ENCODE data around the gene ANK3.
A peak's percentile ranks its signal among the peaks of the same experiment; 100 is the strongest.

Gene ANK3

DNA sequence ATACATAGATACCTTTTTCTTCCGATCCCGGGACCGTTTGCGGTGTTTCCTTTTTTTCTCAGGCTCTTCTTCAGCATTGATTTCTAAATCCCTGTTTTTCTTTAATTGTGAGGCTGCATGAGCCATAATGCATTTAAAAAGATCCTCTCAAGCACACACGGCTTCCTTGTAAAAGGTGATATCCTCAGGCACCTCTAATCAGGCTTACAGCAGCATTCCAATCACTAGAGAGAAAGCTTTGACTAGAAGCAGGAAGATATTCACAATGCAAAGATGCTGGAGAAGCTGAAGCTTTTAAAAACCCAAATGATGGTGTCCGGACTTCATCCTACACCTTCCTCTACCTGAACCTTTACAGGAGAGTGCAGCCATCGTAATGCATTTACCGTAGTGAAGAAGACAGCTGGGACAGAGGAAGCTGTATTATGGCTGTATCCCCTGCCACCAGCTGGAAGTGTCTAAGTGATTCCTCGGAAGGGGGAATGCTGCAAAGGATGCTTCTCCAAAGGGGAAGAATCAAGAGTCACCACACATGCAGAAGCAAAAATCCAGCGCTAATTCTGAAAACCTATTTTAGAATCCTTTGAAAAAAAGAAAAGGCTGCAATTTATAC is at the start of gene ANK3:
Gene ANK3, minus strand, starts transcription at position 463 of the 613 bp plus-strand sequence. Its CDS starts 337 bp downstream, at position 126.
- DNase-seq, result no peak

DNA sequence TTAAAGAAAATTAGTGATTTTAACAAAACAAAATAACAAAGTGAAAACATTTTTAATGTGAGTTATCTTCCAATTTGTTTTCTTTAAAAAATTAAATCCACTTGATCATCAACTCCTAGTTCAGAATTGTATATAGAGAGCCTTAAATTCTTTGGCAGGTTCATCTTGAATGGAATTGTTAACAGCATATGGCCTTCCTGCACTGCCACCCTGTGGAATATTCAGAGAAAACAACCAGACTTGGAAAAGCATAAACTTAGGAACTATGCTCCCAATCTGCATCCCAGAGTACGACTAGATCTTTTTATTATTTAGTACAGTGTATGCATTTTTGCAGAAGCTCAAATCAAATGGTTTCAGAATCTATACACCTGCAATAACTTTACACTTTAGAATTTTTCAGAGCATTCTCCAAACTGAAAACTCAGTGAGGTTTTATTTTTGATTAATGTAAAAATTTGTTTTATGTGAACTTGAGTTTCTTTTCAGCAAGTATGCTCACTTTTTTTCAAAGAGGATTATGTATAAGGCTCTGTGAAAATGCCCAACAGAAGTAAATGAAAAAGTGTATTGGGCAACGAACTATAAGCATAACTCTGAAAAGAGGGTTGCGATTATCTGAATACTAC is 44.9 kb upstream of the ANK3 start:
- peak; percentile 53 for DNase-seq

DNA sequence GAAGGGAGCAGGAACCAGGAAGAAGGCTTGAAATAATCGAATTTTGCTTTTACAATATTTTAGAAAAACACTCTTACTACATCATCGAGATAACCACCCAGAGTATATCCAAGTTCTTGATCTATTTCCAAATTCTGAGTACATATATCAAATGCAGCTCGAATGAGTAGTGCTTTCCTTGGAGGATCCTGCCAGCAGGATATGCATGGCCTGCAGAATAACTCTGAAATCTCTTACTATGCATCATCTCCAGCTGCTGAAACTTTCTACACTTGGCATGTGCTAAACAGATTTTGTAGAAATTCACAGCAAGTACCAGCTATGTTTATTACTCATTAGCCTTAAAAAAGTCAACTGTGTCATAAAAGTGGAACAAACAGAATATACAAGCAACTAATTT is 44.0 kb upstream of the ANK3 start:
- DNase-seq, result no peak

DNA sequence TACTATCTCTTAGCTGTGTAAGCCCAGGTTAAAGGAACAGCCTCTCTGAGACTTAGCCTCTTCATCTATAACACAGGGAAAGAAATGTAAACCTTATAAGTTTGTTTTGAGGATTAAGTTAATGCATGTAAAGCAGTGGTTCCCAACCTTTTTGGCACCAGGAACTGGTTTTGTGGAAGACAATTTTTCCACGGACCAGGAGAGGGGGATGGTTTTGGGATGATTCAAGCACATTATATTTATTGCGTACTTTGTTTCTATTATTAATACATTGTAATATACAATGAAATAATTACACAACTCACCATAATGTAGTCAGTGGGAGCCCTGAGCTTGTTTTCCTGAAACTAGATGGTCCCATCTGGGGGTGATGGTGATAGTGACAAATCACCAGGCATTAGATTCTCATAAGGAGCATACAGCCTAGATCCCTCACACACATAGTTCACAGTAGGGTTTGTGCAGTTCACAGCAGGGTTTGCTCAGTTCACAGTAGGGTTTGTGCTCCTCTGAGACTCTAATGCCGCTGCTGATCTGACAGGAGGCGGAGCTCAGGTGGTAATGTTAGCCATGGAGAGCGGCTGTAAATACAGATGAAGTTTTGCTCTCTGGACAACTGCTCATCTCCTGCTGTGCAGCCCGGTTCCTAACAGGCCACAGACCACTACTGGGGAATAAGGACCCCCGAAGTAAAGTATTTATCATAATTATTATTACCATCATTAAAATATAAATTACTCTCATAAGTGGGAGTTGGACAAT is 41.3 kb upstream of the ANK3 start:
- DNase-seq, result no peak

DNA sequence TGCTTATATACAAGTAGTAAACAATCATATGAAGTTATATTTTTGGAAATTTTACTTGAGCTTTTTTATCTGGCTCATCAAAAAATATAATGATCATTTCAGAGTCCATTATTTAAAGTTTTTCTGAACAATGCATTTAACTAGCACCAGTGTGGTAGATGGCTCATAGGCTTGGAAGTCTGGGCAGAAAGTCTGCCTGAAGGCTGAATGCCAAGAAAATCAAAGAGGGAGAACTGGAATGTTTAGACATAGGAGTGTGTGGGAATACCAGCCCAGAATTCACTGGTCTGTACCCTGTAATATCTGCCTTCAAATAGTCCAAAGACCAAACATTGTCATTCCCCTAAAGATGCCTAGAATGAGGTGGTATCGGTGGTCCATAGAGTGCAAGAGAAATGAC is 40.3 kb upstream of the ANK3 start:
- DNase-seq, result peak; percentile 32

DNA sequence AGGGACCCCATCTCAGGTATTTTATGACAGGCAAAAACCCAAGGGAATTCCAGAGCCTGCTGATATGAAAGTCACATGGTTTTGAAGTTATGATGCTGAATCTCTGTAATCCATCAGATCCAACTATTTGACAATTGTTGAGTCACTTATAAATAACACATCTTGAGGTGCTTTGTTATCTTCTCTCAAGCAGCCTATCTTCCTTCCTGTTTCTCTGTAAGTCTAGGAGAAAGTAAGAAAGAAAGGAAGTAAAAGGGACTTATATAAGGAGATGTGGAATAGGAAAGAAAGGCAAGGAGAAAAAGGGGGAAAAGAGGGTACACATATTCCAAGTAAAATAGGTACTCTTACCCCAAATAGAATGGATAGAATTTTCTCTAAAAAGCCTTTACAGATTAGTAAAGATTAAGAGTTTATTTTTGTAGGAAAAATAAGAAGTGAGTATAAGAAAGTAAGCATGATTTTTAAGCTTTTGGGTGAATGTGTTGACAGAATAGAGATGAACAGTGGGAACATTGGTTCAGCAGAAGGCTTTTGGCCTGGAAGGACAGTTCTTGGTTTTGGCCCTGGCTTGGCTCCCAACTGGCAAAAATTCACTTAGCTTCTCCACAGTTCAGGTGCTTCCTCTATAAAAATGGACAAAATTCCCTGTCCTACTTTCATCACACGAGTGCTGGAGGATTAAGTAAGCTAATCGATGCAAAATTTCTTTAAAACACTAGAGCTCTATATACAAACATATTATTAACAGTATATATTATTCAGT is 39.6 kb upstream of the ANK3 start:
- DNase-seq, result no peak

DNA sequence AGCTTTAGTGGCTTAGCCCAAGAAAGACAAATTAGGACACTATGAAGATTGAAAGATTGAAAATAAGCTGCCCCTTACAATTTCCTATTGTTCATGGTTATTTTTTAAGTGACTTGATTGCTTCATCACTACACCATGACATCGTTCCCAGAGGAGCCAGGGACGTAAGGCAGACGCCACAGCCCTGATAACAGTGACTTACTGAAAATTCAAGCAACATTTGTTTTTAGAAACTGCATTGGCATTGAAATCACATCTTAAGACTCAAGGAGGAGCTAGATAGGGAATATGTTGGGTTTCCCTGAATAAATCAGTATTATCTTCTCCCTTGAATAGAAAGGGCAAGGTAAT is 38.7 kb upstream of the ANK3 start:
- DNase-seq, result no peak

DNA sequence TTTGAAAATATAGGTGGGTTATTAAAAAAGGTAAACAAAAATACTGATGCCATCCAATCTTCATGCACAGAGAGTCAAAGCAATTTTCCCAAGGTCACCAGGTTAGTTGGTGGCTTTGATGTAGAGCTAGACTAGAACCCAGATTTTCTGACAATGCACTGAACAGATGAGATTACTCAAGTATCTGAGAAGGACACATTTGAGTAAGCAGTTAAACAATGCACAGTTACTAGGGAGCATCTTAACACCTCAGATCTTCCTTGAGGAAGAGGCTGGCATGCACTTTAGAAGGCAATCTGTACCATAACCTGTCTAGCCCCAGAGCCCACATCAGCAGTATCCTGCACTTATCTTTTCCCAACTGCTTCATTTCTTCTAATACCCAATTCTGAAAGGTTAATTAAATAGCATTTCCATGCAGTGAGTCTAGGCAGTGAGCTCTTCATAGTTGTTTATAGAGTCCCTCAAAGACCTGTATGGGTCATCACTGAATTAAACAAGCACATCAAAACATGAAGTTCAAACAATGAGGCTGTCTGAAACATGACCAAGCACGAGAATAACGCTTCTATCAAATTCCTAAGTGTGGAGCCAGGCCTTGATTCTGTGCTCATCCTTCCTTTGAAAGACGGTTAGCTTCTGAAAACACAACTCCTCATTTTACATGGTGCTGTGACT is 38.2 kb upstream of the ANK3 start:
- no peak for DNase-seq

DNA sequence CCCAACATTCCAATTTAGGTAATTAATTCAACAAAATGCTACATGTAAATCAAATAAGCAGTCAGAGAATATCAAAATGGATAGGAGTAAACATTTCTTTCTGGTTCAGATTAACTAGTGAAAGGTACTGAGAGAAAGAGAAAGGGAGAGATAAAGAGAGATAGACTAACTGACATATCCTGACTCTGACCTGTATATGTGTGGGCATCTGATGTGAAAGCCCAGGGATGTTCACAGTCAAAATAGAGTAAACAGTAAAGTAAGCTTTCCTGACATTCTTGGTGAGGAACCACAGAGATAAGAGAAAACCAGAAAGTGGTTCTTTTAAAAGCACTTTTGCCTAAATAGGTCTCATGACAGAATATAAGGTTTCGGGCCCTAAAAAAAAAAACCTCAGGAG is 37.5 kb upstream of the ANK3 start:
- no peak for DNase-seq

DNA sequence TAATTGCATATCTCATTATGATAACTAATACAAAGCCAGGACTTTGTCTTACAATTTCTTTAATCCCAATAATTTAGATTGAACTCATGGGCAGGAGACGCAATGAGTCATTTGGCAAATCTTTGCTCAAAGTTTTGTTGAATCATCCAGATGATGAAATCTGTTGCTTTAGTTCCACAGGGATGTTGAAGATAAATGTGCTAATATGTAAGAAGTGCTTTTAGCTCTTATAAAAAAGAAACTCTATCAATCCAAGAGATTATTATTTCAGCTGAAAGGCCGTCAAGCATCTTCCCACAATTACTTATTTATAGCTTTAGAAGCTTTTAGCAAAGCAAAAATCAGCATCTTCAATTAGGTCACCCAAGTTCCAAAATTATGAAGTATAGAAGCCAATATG is 36.8 kb upstream of the ANK3 start:
- DNase-seq, result no peak

DNA sequence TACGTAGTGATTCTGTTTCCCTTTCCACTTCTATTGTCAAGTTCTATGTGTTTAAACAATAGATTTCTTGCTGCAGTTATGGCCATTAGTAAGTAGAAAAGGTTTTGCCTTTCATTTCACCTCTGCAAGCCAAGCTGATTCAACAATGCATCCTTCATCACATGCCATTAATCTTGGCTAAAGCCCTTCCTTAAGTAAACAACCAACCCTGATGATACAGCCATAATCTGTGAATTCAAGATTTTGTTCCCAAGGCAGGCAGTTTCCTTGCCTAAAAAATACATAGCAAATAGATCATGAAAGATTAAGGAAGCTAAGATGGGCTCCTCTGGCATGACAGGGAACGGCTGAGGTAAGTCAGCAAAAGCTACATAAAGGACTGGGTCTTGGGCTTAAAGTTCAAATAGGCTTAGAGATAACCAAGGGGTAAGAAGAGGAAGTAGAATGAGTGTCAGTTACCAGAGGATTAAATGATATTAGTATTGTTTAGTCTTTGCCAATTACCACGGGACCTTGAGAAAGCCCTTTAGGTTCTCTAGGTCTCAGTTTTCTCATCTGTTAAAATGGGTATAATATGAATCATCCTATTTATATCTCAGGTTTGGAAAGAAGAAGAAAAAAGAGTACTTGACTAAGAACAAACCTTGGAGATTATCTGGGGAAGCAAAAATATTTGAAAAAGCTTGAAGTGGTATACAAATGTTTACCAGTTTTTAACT is 35.9 kb upstream of the ANK3 start:
- DNase-seq, result no peak

DNA sequence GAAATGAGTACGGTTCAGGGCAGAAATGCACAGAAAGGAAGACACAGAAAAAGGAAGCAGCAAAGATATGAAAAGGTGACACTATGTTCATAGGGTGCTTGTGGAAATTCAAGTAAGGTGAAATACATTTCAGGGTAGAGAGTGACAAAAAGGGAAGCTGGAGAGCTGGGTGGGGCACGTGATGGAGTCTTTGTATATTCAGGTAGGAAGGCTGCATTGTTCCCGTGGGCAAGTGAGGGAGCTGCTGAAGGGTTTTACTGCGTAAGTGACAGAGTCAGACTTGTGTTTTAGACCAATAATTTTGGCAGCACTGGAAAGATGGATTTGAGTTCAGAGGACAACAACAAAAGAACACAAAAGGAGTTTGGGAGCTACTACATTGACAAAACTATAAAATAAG is 35.3 kb upstream of the ANK3 start:
- no peak for DNase-seq

DNA sequence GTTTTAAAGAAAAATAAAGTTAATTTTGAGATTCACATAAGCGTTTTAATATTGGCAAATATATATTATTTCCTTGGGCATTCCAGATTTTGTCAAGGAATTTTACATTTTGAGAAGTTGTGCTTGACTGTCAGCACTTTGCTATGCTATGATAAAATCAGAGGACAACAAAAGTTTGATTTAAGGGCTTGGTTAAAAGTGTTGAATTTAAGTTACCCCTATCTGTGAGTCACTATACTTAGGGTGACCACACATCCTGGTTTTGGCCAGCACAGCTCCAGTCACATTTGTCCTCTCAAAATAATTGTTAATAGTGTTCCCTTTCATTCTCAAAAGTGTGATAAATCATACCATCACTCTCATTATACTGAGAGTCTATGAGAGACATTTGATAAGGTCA is 34.2 kb upstream of the ANK3 start:
- no peak for DNase-seq

DNA sequence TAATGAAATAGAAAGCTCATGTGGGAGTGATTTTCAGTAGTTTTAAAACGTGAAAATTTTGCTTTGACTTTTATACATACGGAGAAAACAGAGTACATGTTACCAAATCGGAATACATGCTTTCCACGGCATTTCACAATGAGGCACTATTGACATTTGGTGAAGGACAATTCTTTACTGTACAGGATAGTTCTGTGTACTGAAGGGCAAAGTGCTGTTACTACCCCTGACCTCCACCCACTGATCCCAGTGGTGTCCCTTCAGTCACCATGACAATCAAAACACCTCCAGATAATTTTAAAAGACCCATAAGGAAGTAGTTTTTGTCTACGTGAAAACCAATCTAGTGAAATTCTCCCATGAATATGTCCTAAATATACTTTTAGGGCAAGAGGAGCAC is 33.1 kb upstream of the ANK3 start:
- no peak for DNase-seq

DNA sequence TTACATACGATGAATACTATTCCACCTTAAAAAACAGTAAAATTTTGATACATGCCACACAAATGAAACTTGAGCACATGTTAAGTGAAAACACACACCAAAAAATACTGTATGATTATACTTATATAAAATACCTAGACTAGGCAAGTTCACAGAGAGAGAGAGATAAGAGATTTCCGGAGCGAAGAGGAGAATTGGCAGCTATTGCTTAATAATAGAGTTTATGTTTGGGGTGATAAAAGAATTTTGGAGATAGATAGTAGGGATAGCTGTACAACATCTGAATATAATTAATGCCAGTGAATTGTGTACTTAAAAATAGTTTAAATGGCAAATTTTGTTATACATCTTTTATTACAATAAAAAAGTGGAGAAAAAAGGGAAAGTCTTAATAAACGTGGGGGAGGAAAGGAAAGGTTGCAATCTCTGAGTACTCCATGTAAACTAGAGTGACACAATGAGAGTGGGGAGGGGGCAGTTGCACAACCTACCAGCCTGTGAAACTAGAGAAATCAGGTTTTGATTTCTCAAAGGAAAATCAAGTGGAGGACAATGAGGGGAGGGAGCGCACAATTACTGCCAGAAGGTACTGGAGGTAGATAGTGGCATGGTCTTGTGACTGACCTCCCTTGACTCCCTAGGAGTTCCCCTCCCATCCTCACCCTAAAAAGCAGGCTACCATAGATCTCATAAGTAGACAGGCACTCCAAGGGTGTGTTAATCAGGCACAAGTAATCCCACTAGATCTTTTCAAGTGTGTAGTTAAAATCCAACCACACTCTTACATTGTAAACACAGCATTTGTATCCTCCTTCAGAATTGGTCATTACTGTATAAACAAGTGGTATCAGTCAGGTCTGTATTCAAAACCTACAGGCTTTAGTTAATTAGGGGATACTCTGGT is 31.6 kb upstream of the ANK3 start:
- no peak for DNase-seq

DNA sequence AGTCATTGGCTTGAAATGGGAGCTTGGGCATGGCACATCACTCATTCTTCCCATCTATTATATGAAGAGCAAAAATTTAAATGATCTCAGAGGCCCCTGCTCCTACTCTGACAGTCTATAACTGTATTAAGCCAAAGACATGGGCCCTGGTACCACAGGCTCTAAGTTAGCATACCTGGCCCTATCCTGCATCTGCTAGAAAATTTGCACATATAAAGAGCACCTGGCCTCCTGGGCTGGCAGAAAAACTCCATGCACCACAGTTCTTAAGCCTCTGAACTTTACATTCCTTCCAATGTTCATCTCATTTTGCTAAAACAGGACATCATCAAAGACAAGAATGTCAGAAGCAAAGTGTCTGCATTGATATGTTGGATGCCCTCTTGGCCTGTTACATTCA is 29.6 kb upstream of the ANK3 start:
- DNase-seq, result no peak

DNA sequence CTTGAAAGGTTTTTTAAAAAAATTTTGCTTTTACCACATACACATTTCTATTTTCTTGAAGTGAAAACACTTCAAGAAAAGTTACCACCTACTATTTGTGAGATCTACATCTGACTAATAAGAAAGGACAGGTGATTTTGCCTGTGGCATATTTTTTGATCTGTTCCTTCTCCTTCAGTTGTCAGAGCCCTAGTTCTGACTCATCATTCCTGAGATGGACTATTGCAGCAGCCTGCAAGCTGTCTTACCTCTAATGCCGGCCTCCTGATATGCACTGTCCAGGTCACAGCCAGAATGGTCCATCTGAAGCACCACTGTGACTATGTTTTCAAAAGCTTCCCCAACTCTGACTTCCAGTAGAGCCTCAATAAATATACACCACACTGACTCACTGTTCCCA is 28.2 kb upstream of the ANK3 start:
- DNase-seq, result no peak

DNA sequence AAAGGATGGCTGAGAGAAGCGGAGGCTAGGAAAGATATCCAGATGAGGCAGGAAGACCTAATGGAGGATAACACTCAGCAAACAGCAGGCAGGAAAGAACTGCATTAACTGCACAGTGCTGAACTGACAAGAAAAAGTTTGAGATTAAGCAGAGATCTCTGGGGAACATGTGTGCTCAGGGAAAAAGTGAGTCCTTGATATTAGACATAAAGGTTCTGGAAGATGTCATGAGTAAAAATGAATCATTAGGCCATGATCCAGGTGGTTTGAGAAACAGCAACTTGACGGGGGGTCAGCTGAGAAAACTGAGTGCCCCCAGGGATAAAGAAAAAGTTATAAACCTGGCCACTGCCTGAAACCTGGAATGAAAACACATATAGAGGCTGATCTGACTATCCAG is 27.3 kb upstream of the ANK3 start:
- DNase-seq, result no peak

DNA sequence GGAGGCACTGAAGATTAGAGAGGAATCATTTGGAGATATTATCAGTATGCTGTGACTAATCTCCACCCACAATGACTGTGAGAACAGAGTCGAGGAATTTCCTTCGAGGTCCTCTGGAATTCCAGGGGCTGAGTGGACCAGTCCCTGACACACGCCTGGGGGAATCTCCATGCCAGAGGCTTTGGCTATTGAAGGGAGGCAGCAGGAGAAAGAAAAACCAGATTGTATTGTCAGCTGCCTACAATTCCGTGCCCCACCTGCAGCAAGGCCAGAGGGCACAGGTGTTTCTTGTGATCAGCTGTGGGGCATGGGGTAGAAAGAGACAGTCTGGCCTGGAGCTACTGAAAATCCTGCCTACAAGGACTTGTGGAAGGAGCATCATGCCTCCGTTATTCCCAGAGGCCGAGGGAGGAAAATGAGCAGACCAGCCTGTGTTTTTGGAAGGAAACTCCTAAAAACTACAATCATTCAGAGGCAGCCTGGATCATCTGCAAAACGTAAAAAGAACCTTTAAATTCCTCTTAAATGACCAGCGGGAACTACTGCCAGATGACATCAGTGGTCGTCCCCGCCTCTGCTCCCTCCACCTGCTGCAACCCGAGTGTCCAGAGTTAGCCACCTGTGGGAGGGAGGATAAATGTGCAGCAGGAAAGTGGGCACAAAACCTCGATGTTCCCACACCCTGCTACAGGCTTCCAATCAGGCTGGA is 25.4 kb upstream of the ANK3 start:
- DNase-seq, result no peak

DNA sequence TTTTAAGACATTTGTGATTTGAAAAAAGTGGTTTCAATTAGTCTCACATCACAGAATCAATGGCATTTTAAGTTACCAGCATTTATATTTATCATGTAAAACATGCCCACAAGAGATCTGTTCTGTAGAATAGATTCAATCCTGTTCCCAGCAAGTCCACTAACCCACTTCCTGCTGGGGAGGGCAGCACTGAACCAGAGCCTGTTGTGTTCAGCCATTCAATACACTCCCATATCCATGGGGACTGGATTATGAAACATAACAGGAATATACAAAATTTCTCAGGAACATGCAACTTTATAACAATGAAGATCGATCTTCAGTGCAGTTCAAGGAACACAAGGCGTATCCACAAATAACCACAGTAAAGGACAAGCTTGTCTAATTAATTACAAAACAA is 24.4 kb upstream of the ANK3 start:
- DNase-seq, result no peak

Measured in femur (tissue), 1 donor.